Neutrophil (primary cell): Measurements from ENCODE around the gene PCSK6.

Experiments
- H3K27ac ChIP-seq: fragments of 200-600 bp; sonication (generic); 2 replicates; pipeline ENCODE4 v1.5.1; 2016; ENCODE audit warnings: mild to moderate bottlenecking, moderate library complexity
- H3K27me3 ChIP-seq: fragments of 200-600 bp; sonication (generic); 2 replicates; pipeline ENCODE4 v1.6.0; 2016; ENCODE audit warnings: mild to moderate bottlenecking
- H3K36me3 ChIP-seq: fragments of 200-600 bp; sonication (generic); 2 replicates; pipeline ENCODE4 v1.5.1; 2017
- H3K4me1 ChIP-seq, 2 experiments: fragments of 200-600 bp in 1 of 2; sonication (generic) in 1 of 2; 1 replicate in 1 of 2; 2 replicates in 1 of 2; pipeline versions ENCODE4 v1.5.1 to v1.6.1; 2013 to 2016; ENCODE audit warnings: low read depth in 1 of 2, low read length in 1 of 2, mild to moderate bottlenecking in 1 of 2, moderate library complexity in 1 of 2; ENCODE audit not compliant: control insufficient read depth in 1 of 2, insufficient read depth in 1 of 2
- H3K4me3 ChIP-seq, 2 experiments: fragments of 200-600 bp in 1 of 2; sonication (generic) in 1 of 2; 1 replicate in 1 of 2; 2 replicates in 1 of 2; pipeline ENCODE4 v1.5.1; 2013 to 2016; ENCODE audit warnings: low read depth in 1 of 2, low read length in 1 of 2, mild to moderate bottlenecking in 1 of 2, moderate library complexity in 1 of 2
- H3K9me3 ChIP-seq: fragments of 200-600 bp; sonication (generic); 2 replicates; pipeline ENCODE4 v1.5.1; 2016
- TF ChIP-seq, protein P1 (sequence below): fragments of 200-600 bp; sonication (generic); IDR thresholded peaks from 2 replicates; pipeline ENCODE4 v1.5.1; 2016; ENCODE audit warnings: antibody characterized with exemption

The PCSK6 gene

DNA sequence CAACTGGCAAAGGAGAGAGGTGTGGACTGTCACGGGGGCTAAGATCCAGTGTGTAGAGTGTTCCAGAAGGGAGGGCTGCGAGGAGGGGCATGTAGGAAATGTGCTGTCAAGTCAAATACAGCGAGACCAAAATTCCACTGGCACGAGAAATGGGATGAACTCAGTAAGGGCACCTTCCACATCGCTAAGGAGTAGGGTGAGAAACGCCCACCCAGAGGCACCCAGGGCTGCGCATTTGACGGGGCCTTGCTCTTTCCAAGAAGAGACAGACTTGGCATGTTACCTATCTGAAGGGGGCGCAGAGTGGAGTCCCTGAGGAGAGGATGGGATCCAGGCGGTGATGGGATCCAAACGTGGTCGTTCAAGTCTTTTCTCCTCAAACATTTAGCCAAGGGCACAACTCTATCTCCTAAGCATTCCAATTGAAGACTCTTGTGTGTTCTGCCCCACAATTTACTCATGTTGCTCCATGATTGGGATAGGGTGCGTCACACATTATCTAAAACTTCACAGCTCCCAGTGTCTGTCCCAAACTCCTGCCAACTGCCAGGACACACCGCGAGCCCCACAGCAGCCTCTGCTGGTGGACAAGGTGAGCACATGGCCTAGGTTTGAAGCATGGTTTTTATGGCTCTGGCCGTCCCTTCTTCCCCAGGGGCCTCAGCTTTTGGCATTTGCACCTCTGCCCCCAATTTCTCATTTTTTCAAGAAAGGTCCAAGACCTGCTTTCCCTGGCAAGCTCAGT is 219.9 kb downstream of the PCSK6 start:
- H3K4me3 ChIP-seq: no peak overlapping the region
- no peaks in the 10 kb centered on the region for H3K9me3 ChIP-seq
- peaks cover 66% of the 10 kb centered on the region for H3K36me3 ChIP-seq
- TF ChIP-seq, protein P1, sequence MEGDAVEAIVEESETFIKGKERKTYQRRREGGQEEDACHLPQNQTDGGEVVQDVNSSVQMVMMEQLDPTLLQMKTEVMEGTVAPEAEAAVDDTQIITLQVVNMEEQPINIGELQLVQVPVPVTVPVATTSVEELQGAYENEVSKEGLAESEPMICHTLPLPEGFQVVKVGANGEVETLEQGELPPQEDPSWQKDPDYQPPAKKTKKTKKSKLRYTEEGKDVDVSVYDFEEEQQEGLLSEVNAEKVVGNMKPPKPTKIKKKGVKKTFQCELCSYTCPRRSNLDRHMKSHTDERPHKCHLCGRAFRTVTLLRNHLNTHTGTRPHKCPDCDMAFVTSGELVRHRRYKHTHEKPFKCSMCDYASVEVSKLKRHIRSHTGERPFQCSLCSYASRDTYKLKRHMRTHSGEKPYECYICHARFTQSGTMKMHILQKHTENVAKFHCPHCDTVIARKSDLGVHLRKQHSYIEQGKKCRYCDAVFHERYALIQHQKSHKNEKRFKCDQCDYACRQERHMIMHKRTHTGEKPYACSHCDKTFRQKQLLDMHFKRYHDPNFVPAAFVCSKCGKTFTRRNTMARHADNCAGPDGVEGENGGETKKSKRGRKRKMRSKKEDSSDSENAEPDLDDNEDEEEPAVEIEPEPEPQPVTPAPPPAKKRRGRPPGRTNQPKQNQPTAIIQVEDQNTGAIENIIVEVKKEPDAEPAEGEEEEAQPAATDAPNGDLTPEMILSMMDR: no peak
- no peak overlapping the region for H3K27ac ChIP-seq
- H3K27me3 ChIP-seq: no peaks in the 10 kb centered on the region
- no peaks in the 10 kb centered on the region for H3K4me1 ChIP-seq

DNA sequence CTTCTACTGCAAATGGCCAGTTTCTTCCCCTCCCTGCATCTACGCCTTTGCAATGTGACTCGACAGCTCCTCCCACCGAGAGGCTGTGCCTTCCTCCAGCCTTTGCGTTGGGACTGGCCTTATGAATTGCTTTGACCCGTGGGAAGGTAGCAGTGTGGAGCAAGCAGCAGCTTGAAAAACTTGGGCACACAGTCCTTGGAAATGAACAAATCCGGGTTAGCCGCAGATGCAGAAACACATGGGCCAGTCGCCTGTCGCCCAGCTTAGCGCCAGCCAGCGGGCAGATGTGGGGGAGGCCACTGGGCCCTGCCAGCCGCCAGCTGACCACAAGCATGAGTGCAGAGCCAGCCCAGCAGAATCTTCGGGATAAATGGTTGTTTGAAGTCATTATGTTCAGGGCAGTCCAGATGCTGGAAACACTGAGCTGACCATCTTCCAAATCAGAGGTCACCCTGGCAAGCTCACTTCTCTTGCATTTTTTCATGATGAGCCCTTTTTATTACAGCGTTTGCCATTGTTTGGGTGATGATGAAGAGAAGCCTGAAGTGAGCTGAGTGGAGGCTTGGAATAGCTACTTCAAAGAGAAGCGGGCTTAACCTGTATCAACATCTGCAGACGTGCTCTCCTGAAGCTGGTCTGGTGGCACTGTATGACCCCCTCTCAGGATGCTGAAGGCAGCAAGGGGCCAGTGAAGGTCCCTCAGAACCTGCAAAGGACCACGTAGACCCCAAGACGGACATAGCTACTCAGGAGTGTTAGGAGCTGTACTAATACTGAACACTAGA is 222.0 kb downstream of the PCSK6 start:
- no peaks in the 10 kb centered on the region for H3K27me3 ChIP-seq
- no peak overlapping the region for H3K4me3 ChIP-seq
- H3K4me1 ChIP-seq: no peaks in the 10 kb centered on the region
- TF ChIP-seq, protein P1: no peak
- H3K36me3 ChIP-seq: peaks cover 44% of the 10 kb centered on the region
- H3K9me3 ChIP-seq: no peaks in the 10 kb centered on the region
- H3K27ac ChIP-seq: no peak overlapping the region

- Histone ChIP-seq H3K9me3 (no peaks in the 10 kb centered on the region), H3K4me3 (no peak overlapping the region), H3K27me3 (no peaks in the 10 kb centered on the region), H3K4me1 (no peaks in the 10 kb centered on the region), H3K27ac (no peak overlapping the region), H3K36me3 (peaks cover 37% of the 10 kb centered on the region)
- TF ChIP-seq, protein P1: no peak
These were observed 222.7 kb downstream of the PCSK6 start for GRCh38 chr15:101266787-101267186.

- Histone ChIP-seq H3K36me3 (peaks cover 29% of the 10 kb centered on the region), H3K9me3 (no peaks in the 10 kb centered on the region), H3K27me3 (no peaks in the 10 kb centered on the region), H3K4me3 (no peak overlapping the region), H3K27ac (no peak overlapping the region), H3K4me1 (no peaks in the 10 kb centered on the region)
- TF ChIP-seq, protein P1: no peak
These were observed 223.5 kb downstream of the PCSK6 start for GRCh38 chr15:101266034-101266433.

GRCh38 chr15:101264911-101265641 is 224.4 kb downstream of the PCSK6 start:
- TF ChIP-seq, protein P1: no peak
- no peaks in the 10 kb centered on the region for H3K27me3 ChIP-seq
- H3K27ac ChIP-seq: no peak overlapping the region
- H3K9me3 ChIP-seq: no peaks in the 10 kb centered on the region
- H3K4me1 ChIP-seq: no peaks in the 10 kb centered on the region
- peaks cover 20% of the 10 kb centered on the region for H3K36me3 ChIP-seq
- H3K4me3 ChIP-seq: no peak overlapping the region
